ENCODE results near the gene HPSE2. TPM values are rescaled to one million over a fixed set of nuclear protein-coding genes. Genes with fewer than 3 reads are reported as not detected.

The HPSE2 gene
- total and polyA plus RNA-seq, 4 donors = 0.05 TPM; not detected in 3

- Histone ChIP-seq H3K36me3 (ENCODE audit: control insufficient read depth in 4 of 4, insufficient read depth in 3 of 4, low read depth in 1 of 4, low read length in 3 of 4) (no peaks in the 10 kb centered on the region), H3K27ac (ENCODE audit: low read depth in 1 of 2, low read length in 2 of 2) (no peak overlapping the region)
- TF ChIP-seq HNF4G (IDR thresholded peaks at IDR 0.05) (no peak), JUND (IDR thresholded peaks at IDR 0.05) (no peak), ATF3 (IDR thresholded peaks at IDR 0.05) (no peak), RAD21 (IDR thresholded peaks at IDR 0.05) (no peak), TAF1 (conservative IDR thresholded peaks at IDR 0.05) (no peak), YY1 (IDR thresholded peaks at IDR 0.05) (no peak), RXRA (IDR thresholded peaks at IDR 0.05) (no peak), NR2F2 (IDR thresholded peaks at IDR 0.05) (no peak), FOXA1 (IDR thresholded peaks at IDR 0.05) (no peak), SP1 (IDR thresholded peaks at IDR 0.05) (no peak), REST (IDR thresholded peaks at IDR 0.05) (no peak), FOXA2 (IDR thresholded peaks at IDR 0.05) (no peak), GABPA (IDR thresholded peaks at IDR 0.05 in 1 of 2, conservative IDR thresholded peaks at IDR 0.05 in 1 of 2) (no peak), HNF4A (conservative IDR thresholded peaks at IDR 0.05) (no peak), EGR1 (IDR thresholded peaks at IDR 0.05; ENCODE audit: low read depth in 2 of 2) (no peak)
- TF ChIP-seq, protein P1, sequence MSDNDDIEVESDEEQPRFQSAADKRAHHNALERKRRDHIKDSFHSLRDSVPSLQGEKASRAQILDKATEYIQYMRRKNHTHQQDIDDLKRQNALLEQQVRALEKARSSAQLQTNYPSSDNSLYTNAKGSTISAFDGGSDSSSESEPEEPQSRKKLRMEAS (IDR thresholded peaks at IDR 0.05) = no peak
- TF ChIP-seq, protein P2, sequence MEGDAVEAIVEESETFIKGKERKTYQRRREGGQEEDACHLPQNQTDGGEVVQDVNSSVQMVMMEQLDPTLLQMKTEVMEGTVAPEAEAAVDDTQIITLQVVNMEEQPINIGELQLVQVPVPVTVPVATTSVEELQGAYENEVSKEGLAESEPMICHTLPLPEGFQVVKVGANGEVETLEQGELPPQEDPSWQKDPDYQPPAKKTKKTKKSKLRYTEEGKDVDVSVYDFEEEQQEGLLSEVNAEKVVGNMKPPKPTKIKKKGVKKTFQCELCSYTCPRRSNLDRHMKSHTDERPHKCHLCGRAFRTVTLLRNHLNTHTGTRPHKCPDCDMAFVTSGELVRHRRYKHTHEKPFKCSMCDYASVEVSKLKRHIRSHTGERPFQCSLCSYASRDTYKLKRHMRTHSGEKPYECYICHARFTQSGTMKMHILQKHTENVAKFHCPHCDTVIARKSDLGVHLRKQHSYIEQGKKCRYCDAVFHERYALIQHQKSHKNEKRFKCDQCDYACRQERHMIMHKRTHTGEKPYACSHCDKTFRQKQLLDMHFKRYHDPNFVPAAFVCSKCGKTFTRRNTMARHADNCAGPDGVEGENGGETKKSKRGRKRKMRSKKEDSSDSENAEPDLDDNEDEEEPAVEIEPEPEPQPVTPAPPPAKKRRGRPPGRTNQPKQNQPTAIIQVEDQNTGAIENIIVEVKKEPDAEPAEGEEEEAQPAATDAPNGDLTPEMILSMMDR (IDR thresholded peaks at IDR 0.05; ENCODE audit: low read depth, low read length, missing input control) = no peak
- TF ChIP-seq, protein P3, sequence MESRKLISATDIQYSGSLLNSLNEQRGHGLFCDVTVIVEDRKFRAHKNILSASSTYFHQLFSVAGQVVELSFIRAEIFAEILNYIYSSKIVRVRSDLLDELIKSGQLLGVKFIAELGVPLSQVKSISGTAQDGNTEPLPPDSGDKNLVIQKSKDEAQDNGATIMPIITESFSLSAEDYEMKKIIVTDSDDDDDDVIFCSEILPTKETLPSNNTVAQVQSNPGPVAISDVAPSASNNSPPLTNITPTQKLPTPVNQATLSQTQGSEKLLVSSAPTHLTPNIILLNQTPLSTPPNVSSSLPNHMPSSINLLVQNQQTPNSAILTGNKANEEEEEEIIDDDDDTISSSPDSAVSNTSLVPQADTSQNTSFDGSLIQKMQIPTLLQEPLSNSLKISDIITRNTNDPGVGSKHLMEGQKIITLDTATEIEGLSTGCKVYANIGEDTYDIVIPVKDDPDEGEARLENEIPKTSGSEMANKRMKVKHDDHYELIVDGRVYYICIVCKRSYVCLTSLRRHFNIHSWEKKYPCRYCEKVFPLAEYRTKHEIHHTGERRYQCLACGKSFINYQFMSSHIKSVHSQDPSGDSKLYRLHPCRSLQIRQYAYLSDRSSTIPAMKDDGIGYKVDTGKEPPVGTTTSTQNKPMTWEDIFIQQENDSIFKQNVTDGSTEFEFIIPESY (IDR thresholded peaks at IDR 0.05) = no peak
Observed at GRCh38 chr10:98676895-98677294, 558.8 kb downstream of the HPSE2 start.

More at GRCh38 chr10:98676895-98677294, 558.8 kb downstream of the HPSE2 start:
- no peak for DNase-seq (ENCODE audit: low spot score)
- Histone ChIP-seq H3K4me1 (ENCODE audit: control insufficient read depth in 4 of 4, insufficient read depth in 4 of 4, low read length in 3 of 4) (no peaks in the 10 kb centered on the region), H3K9me3 (ENCODE audit: control insufficient read depth in 4 of 4, low read length in 3 of 4) (no peaks in the 10 kb centered on the region), H3K9ac (ENCODE audit: low read depth in 1 of 2, low read length in 2 of 2) (no peak overlapping the region), H3K27me3 (ENCODE audit: control insufficient read depth in 4 of 4, insufficient read depth in 4 of 4, low read length in 3 of 4) (no peaks in the 10 kb centered on the region), H3K4me3 (ENCODE audit: low read depth in 1 of 3, low read length in 3 of 3) (no peak overlapping the region)
